ENCODE results near the gene C1orf122.

DNA sequence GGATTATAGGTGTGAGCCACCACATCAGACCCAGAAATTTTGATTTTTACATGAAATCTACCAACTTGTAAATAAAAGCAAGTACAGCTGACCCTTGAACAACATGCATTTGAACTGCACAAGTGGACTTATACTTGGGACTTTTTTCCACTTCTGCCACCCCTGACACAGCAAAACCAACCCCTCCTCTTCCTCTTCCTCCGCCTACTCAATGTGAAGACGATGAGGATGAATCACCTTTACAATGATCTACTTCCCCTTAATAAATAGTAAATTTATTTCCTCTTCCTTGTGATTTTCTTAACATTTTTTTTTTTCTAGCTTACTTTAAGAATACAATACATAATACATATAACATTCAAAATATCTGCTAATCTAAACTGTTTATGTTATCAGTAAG is 17.9 kb downstream of the C1orf122 start:
- TF ChIP-seq, protein P1, sequence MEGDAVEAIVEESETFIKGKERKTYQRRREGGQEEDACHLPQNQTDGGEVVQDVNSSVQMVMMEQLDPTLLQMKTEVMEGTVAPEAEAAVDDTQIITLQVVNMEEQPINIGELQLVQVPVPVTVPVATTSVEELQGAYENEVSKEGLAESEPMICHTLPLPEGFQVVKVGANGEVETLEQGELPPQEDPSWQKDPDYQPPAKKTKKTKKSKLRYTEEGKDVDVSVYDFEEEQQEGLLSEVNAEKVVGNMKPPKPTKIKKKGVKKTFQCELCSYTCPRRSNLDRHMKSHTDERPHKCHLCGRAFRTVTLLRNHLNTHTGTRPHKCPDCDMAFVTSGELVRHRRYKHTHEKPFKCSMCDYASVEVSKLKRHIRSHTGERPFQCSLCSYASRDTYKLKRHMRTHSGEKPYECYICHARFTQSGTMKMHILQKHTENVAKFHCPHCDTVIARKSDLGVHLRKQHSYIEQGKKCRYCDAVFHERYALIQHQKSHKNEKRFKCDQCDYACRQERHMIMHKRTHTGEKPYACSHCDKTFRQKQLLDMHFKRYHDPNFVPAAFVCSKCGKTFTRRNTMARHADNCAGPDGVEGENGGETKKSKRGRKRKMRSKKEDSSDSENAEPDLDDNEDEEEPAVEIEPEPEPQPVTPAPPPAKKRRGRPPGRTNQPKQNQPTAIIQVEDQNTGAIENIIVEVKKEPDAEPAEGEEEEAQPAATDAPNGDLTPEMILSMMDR (IDR thresholded peaks at IDR 0.05; ENCODE audit: insufficient read depth, low read length), result no peak
- no peak for TF ChIP-seq GABPA (IDR thresholded peaks at IDR 0.05; ENCODE audit: low read depth)
